GM12878 (cell line): ENCODE results near the gene SLC47A2. TPM values are rescaled to one million over a fixed set of nuclear protein-coding genes. Genes with fewer than 3 reads are reported as not detected.

Source experiments
- ATAC-seq: fragments of 200-7000 bp; cut with Tn5 transposase; 3 replicates; pipeline ENCODE4 v1.9.1; 2020; ENCODE audit warnings: mild to moderate bottlenecking, moderate library complexity
- BruUV-seq: library from RNA; stranded (reverse); fragments of 400-500 nt; replicated peaks from 2 replicates; lab custom pipeline; 2021; lab: Mats Ljungman, UMichigan
- CTCF ChIA-PET: fragments of 300-600 bp; sonication (Branson Sonifier 250); formaldehyde crosslinking; extraction: SDS; loops from one replicate; lab custom pipeline; 2021; ENCODE audit warnings: inconsistent platforms; lab: Yijun Ruan, JAX
- POLR2A ChIA-PET: fragments of 350-600 bp; formaldehyde crosslinking; extraction: SDS; loops from one replicate; lab custom pipeline; 2021; ENCODE audit warnings: inconsistent platforms; lab: Charles Lee
- RAD21 ChIA-PET: fragments of 300-600 bp; sonication (Branson Sonifier 250); formaldehyde crosslinking; loops from one replicate; lab custom pipeline; 2023; ENCODE audit warnings: antibody characterized with exemption; ENCODE audit not compliant: unreplicated experiment; lab: Charles Lee
- SMC1A ChIA-PET: fragments of 300-600 bp; sonication (Branson Sonifier 250); formaldehyde crosslinking; loops from one replicate; lab custom pipeline; 2023; ENCODE audit not compliant: unreplicated experiment, uncharacterized antibody; lab: Charles Lee
- DNase-seq: peaks from one replicate; pipeline ENCODE4 v3.0.0-alpha.2; 2011; ENCODE audit warnings: low read depth, low spot score
- FAIRE-seq: peaks from 3 replicates; lab custom pipeline; 2011; peaks lifted over from hg19 to GRCh38; lab: Jason Lieb, UNC
- H2AFZ ChIP-seq: 2 replicates; pipeline ENCODE4 v1.6.0; 2011; ENCODE audit warnings: low read depth, low read length, control low read depth; ENCODE audit not compliant: control insufficient read depth
- H3K27ac ChIP-seq: 2 replicates; pipeline ENCODE4 v1.5.1; 2011; ENCODE audit warnings: control low read depth; ENCODE audit not compliant: control insufficient read depth, insufficient read depth
- H3K27me3 ChIP-seq, 2 experiments: replicated peaks in 1 of 2; 2 replicates each; pipeline versions ENCODE4 v1.6.0 to v1.6.1; 2011; ENCODE audit warnings: low read length in 1 of 2; ENCODE audit not compliant: control insufficient read depth in 2 of 2, insufficient read depth in 2 of 2
- H3K36me3 ChIP-seq, 2 experiments: 2 replicates each; pipeline ENCODE4 v1.5.1; 2011; ENCODE audit warnings: low read length in 1 of 2; ENCODE audit not compliant: control insufficient read depth in 2 of 2, insufficient read depth in 2 of 2
- H3K4me1 ChIP-seq: 2 replicates; pipeline ENCODE4 v1.6.1; 2011; ENCODE audit warnings: mild to moderate bottlenecking, low read length, moderate library complexity, mixed read lengths; ENCODE audit not compliant: control insufficient read depth, insufficient read depth
- H3K4me2 ChIP-seq: 2 replicates; pipeline ENCODE4 v1.6.0; 2011; ENCODE audit warnings: control low read depth; ENCODE audit not compliant: control insufficient read depth, insufficient read depth
- H3K4me3 ChIP-seq: fragments of 200-600 bp; sonication (generic); 2 replicates; pipeline ENCODE4 v1.5.1; 2016
- H3K79me2 ChIP-seq: 2 replicates; pipeline ENCODE4 v1.6.0; 2011; ENCODE audit warnings: low read length; ENCODE audit not compliant: control insufficient read depth, insufficient read depth
- H3K9ac ChIP-seq: 2 replicates; pipeline ENCODE4 v1.8.0; 2011; ENCODE audit warnings: low read length, control low read depth, mixed read lengths; ENCODE audit not compliant: control insufficient read depth, insufficient read depth
- H3K9me3 ChIP-seq: replicated peaks from 3 replicates; pipeline ENCODE4 v1.5.1; 2011; ENCODE audit warnings: mild to moderate bottlenecking, low read length; ENCODE audit not compliant: control insufficient read depth, insufficient read depth
- H4K20me1 ChIP-seq: 2 replicates; pipeline ENCODE4 v1.6.0; 2011; ENCODE audit not compliant: control insufficient read depth, insufficient read depth
- BCL3 ChIP-seq: IDR thresholded peaks from 2 replicates; pipeline ENCODE4 v1.6.1; 2011; ENCODE audit warnings: borderline replicate concordance, low read depth, mild to moderate bottlenecking, moderate library complexity, low read length; ENCODE audit not compliant: insufficient read depth, poor library complexity, severe bottlenecking
- BRCA1 ChIP-seq: IDR thresholded peaks from 2 replicates; pipeline ENCODE4 v1.6.1; 2011; ENCODE audit warnings: low read depth, low read length, improper control_type of control experiment
- CBFB ChIP-seq: IDR thresholded peaks from 2 replicates; pipeline ENCODE4 v1.6.1; 2016; ENCODE audit warnings: antibody characterized with exemption, low read depth
- EGR1 ChIP-seq, 2 experiments: IDR thresholded peaks; 1 replicate in 1 of 2; 2 replicates in 1 of 2; pipeline ENCODE4 v1.6.1; 2011 to 2012; ENCODE audit warnings: low read depth in 2 of 2, low read length in 2 of 2, borderline replicate concordance in 1 of 2, mild to moderate bottlenecking in 1 of 2, moderate library complexity in 1 of 2
- ESRRA ChIP-seq: IDR thresholded peaks from 2 replicates; pipeline ENCODE4 v1.6.1; 2012; ENCODE audit warnings: mild to moderate bottlenecking, low read length, improper control_type of control experiment
- IKZF1 ChIP-seq: fragments of 450-650 bp; conservative IDR thresholded peaks from 2 replicates; pipeline ENCODE4 v1.6.1; 2017; ENCODE audit warnings: antibody characterized with exemption, mild to moderate bottlenecking
- JUND ChIP-seq: IDR thresholded peaks from 2 replicates; pipeline ENCODE4 v1.6.1; 2012; ENCODE audit warnings: low read depth, mild to moderate bottlenecking, low read length, improper control_type of control experiment, moderate library complexity
- KDM1A ChIP-seq: fragments of 200-600 bp; sonication (generic); IDR thresholded peaks from 2 replicates; pipeline ENCODE4 v1.6.1; 2016; ENCODE audit warnings: borderline replicate concordance
- PKNOX1 ChIP-seq: fragments of 450-650 bp; IDR thresholded peaks from 2 replicates; pipeline ENCODE4 v1.6.1; 2016; ENCODE audit warnings: mild to moderate bottlenecking
- RAD51 ChIP-seq: fragments of 450-650 bp; IDR thresholded peaks from 2 replicates; pipeline ENCODE4 v1.6.1; 2016; ENCODE audit warnings: moderate library complexity, mild to moderate bottlenecking, inconsistent platforms
- SMAD1 ChIP-seq: fragments of 450-650 bp; IDR thresholded peaks from 2 replicates; pipeline ENCODE4 v1.6.1; 2018; ENCODE audit warnings: mild to moderate bottlenecking, low read depth; ENCODE audit not compliant: partially characterized antibody
- SUZ12 ChIP-seq: fragments of 200-600 bp; sonication (generic); IDR thresholded peaks from one replicate; pipeline ENCODE4 v1.6.1; 2018; ENCODE audit warnings: antibody characterized with exemption, mild to moderate bottlenecking; ENCODE audit not compliant: unreplicated experiment
- TAF1 ChIP-seq: IDR thresholded peaks from 2 replicates; pipeline ENCODE4 v1.6.1; 2011; ENCODE audit warnings: mild to moderate bottlenecking, low read depth, low read length, borderline replicate concordance
- YBX1 ChIP-seq: fragments of 450-650 bp; IDR thresholded peaks from 2 replicates; pipeline ENCODE4 v1.6.1; 2016; ENCODE audit warnings: antibody characterized with exemption
- WGBS: methylation state at CpG from one replicate; pipeline ENCODE4 v1.1.6; 2016; ENCODE audit warnings: low lambda C conversion rate; ENCODE audit not compliant: insufficient replicate concordance, insufficient coverage; ENCODE audit errors: missing lambda C conversion rate; 5-methylcytosine and 5-hydroxymethylcytosine counted together
- in situ Hi-C: fragments of 300-500 bp; cut with MboI; formaldehyde crosslinking; loops from 9 replicates; pipeline ENCODE4 v1.14.3; 2018; ENCODE audit warnings: mixed read lengths
- intact Hi-C: fragments of 100-400 bp; cut with micrococcal nuclease; formaldehyde crosslinking; loops from one replicate; pipeline ENCODE4 v1.14.2; 2022; ENCODE audit not compliant: unreplicated experiment
- polyA plus RNA-seq, 11 experiments: library from polyadenylated mRNA; depleted of rRNA in 4 of 11; unstranded in 6 of 11; stranded (reverse) in 5 of 11; fragments of >200 nt; fragmentation: Nextera tagmentation in 4 of 11; fragmentation: Illumina TruSeq in 1 of 11; extraction: Ambion mirVana in 4 of 11; extraction: Trizol in 1 of 11; gene quantifications; 1 replicate in 1 of 11; 2 replicates in 10 of 11; pipeline versions ENCODE4 v1.2.1 to v1.2.3, GENCODE V29; 2011 to 2016; ENCODE audit warnings: inconsistent platforms in 2 of 11, missing spikeins in 2 of 11, low read depth in 1 of 11
- total RNA-seq, 4 experiments: library from RNA; depleted of rRNA in 3 of 4; stranded (reverse); fragments of >200 nt in 3 of 4; fragmentation: Illumina TruSeq in 1 of 4; extraction: Trizol in 1 of 4; gene quantifications; 2 replicates each; pipeline versions ENCODE4 v1.2.1 to v1.2.3, GENCODE V29; 2013 to 2021

Gene SLC47A2
- total and polyA plus RNA-seq, 10 of the 15 experiments (the other 5 are each of a cell fraction or from before 2014, with no cell fraction given): not detected

GRCh38 chr17:19642373-19642893 is 74.0 kb downstream of the SLC47A2 start:
- BruUV-seq: no TSS peak
- H3K9me3 ChIP-seq: no peaks in the 10 kb centered on the region
- FAIRE-seq (no peak), DNase-seq (no peak), ATAC-seq (no peak)
- 43% methylated on average over 5 of the region's 5 CpGs for WGBS
- no peak for TF ChIP-seq YBX1
- no peak for TF ChIP-seq EGR1 (IDR thresholded peaks at IDR 0.05; ENCODE audit: borderline replicate concordance in 1 of 2, low read depth in 2 of 2, low read length in 2 of 2)
- TF ChIP-seq BRCA1: no peak
- no peak for TF ChIP-seq RAD51
- TF ChIP-seq ESRRA: no peak
- TF ChIP-seq JUND: no peak
- H3K4me2 ChIP-seq: no peak overlapping the region
- RAD21 ChIA-PET: no interaction called here
- H4K20me1 ChIP-seq: no peaks in the 10 kb centered on the region
- no peak overlapping the region for H3K9ac ChIP-seq
- H3K27ac ChIP-seq: no peak overlapping the region
- no peak overlapping the region for H2AFZ ChIP-seq
- POLR2A ChIA-PET: no interaction called here
- peaks cover 3% of the 10 kb centered on the region; the same call in 1 of the 2 replicates for H3K4me1 ChIP-seq
- SMC1A ChIA-PET: interaction anchor here (0.9 kb wide), 1 partner anchor 31 kb away, joined by 4 read pairs; no protein-coding TSS in a partner anchor
- CTCF ChIA-PET: interaction anchor here (0.6 kb wide), 2 partner anchors 30 to 119 kb away, joined by 3 read pairs; no protein-coding TSS in a partner anchor
- H3K4me3 ChIP-seq: no peak overlapping the region
- H3K79me2 ChIP-seq: no peaks in the 10 kb centered on the region
- intact Hi-C loops (loop anchor here (10.0 kb wide), 1 partner anchor 278 kb away; the partner anchor contains the start of gene B9D1), in situ Hi-C loops (no loop called here)
- no peaks in the 10 kb centered on the region for H3K27me3 ChIP-seq
- H3K36me3 ChIP-seq: no peaks in the 10 kb centered on the region

- H3K4me2 ChIP-seq: no peak overlapping the region
- no peak overlapping the region for H3K4me3 ChIP-seq
- no peaks in the 10 kb centered on the region for H3K79me2 ChIP-seq
- CTCF ChIA-PET: interaction anchor here (0.6 kb wide), 2 partner anchors 29 to 120 kb away, joined by 3 read pairs; no protein-coding TSS in a partner anchor
- WGBS: 67% methylated on average over 4 of the region's 4 CpGs
- SMC1A ChIA-PET: no interaction called here
- intact Hi-C loops: loop anchor here (10.0 kb wide), 1 partner anchor 277 kb away; the partner anchor contains the start of gene B9D1
- ATAC-seq (no peak), DNase-seq (no peak), FAIRE-seq (no peak)
- no peaks in the 10 kb centered on the region for H3K4me1 ChIP-seq
- H3K9me3 ChIP-seq: no peaks in the 10 kb centered on the region
- in situ Hi-C loops: no loop called here
- RAD21 ChIA-PET: no interaction called here
- H2AFZ ChIP-seq: no peak overlapping the region
- H3K27me3 ChIP-seq: no peaks in the 10 kb centered on the region
- H3K9ac ChIP-seq: no peak overlapping the region
- POLR2A ChIA-PET: no interaction called here
- no peak overlapping the region for H3K27ac ChIP-seq
- no peaks in the 10 kb centered on the region for H4K20me1 ChIP-seq
- no peaks in the 10 kb centered on the region for H3K36me3 ChIP-seq
- no TSS peak for BruUV-seq
- TF ChIP-seq SMAD1 (no peak), KDM1A (no peak), TAF1 (no peak), PKNOX1 (no peak), SUZ12 (no peak), IKZF1 (no peak), BCL3 (no peak), CBFB (no peak)
These were observed 74.6 kb downstream of the SLC47A2 start for GRCh38 chr17:19641687-19642372.
